Endothelial cell of umbilical vein (primary cell): Measurements from ENCODE around the gene LIX1.
A peak's percentile ranks its signal among the peaks of the same experiment; 100 is the strongest.

ENCODE experiments used
- POLR2AphosphoS5 ChIP-seq: IDR thresholded peaks from 2 replicates; pipeline ENCODE4 v1.6.1; 2012; ENCODE audit warnings: low read depth, mild to moderate bottlenecking, control low read depth, low read length, moderate library complexity; ENCODE audit not compliant: insufficient read depth
- TF ChIP-seq, protein P1 (sequence below), 2 donors: IDR thresholded peaks; 1 replicate in 1 of 2; 2 replicates in 1 of 2; pipeline ENCODE4 v1.5.1; 2011; ENCODE audit warnings: low read length in 2 of 2, mild to moderate bottlenecking in 2 of 2, moderate library complexity in 2 of 2, control low read depth in 1 of 2, inconsistent platforms in 1 of 2, low read depth in 1 of 2; ENCODE audit not compliant: insufficient read depth in 1 of 2; ENCODE audit errors: extremely low read depth in 1 of 2

DNA sequence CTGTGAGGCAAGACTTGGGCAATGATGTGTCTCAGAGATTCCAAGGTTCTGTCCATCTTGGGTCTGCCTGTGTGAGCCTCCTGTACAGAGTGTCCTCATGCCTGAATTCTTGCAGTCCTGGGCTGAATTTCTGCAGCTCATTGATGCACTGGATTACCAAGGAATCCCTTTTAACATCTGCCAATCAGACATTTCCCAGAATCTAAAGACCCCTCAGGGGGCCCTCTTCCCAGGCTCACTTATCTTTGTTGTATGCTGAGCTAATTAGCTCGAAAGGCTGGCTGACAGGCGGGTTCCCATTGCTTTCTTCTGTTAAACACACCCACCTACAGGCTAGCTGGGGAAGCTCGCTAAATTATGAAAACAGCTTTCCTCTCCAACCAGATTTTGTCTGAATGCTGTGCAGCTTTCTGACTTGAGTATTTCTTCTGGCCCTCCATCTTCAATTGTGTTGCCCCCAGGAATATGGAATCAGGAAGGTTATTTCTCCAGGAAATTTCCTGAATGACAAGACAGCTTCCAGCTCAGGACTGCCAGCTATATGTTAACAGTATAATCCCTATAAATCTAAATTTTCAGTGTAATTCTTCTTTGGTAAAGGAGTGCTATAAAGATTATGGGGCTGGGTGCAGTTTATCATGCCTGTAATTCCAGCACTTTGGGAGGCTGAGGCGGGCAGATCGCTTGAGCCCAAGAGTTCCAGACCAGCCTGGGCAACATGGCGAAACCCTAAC lies at the start of gene LIX1:
- no peak for TF ChIP-seq POLR2AphosphoS5
- TF ChIP-seq, protein P1, sequence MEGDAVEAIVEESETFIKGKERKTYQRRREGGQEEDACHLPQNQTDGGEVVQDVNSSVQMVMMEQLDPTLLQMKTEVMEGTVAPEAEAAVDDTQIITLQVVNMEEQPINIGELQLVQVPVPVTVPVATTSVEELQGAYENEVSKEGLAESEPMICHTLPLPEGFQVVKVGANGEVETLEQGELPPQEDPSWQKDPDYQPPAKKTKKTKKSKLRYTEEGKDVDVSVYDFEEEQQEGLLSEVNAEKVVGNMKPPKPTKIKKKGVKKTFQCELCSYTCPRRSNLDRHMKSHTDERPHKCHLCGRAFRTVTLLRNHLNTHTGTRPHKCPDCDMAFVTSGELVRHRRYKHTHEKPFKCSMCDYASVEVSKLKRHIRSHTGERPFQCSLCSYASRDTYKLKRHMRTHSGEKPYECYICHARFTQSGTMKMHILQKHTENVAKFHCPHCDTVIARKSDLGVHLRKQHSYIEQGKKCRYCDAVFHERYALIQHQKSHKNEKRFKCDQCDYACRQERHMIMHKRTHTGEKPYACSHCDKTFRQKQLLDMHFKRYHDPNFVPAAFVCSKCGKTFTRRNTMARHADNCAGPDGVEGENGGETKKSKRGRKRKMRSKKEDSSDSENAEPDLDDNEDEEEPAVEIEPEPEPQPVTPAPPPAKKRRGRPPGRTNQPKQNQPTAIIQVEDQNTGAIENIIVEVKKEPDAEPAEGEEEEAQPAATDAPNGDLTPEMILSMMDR (IDR thresholded peaks at IDR 0.05; ENCODE audit: extremely low read depth in 1 of 2, insufficient read depth in 1 of 2, low read depth in 1 of 2, low read length in 2 of 2), result peak; percentile 52 to 53
